ENCODE results near the gene PMVK. TPM values are rescaled to one million over a fixed set of nuclear protein-coding genes. Genes with fewer than 3 reads are reported as not detected.
"Not testable (repeated sequence)": the region's sequence is repeated elsewhere in the genome, so short reads cannot be mapped to it uniquely, and the experiment has no call there.

The PMVK gene
- total RNA-seq, 1 experiment from 2014 or later, result 24.0 TPM

DNA sequence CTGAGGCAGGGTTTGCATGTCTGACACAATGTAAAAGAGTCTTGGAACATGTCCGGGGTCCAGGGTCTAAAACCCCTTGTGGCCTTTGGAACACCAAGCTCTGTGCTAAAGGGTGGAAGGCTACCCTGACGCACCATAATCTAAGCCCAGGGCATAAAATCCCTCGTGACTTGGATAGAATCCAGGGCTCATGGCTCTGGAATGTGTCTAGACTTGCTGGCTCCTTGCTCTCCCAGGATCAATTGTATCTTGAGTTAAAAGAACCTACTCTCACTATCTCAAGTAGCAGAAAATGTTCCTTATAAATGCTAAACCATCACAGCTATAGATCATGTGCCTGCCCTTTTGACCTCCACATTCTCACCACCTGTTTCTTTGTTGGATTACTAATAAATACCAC lies 28.4 kb downstream of the PMVK start:
- POLR2A ChIA-PET; H3K4me2 ChIP-seq (ENCODE audit: low read length); CTCF ChIA-PET; H3K4me1 ChIP-seq (ENCODE audit: control insufficient read depth in 1 of 2, insufficient read depth in 2 of 2, low read length in 2 of 2); BruUV-seq (replicated peaks); H3K27ac ChIP-seq (ENCODE audit: low read depth, low read length); H4K20me1 ChIP-seq (ENCODE audit: insufficient read depth); ATAC-seq; H3K27me3 ChIP-seq (ENCODE audit: insufficient read depth, low read length); RAD21 ChIA-PET (ENCODE audit: low non-redundant PET in 1 of 2, low total read pairs in 2 of 2, uncharacterized antibody in 2 of 2, unreplicated experiment in 2 of 2); H3K9me2 ChIP-seq (ENCODE audit: insufficient read depth); H2AFZ ChIP-seq (ENCODE audit: low read depth, low read length, poor library complexity, severe bottlenecking); H3K79me2 ChIP-seq (ENCODE audit: insufficient read depth, low read length); H3K36me3 ChIP-seq (ENCODE audit: control insufficient read depth in 1 of 2, insufficient read depth in 2 of 2, low read length in 2 of 2); intact Hi-C loops (cut with micrococcal nuclease); DNase-seq (ENCODE audit: low read depth, low spot score); H3K4me3 ChIP-seq (replicated peaks in 1 of 2; ENCODE audit: low read depth in 1 of 2, low read length in 2 of 2); H3K9ac ChIP-seq (ENCODE audit: low read length): not testable (repeated sequence)
- H3K9me3 ChIP-seq (ENCODE audit: control insufficient read depth in 1 of 2, insufficient read depth in 1 of 2, low read depth in 1 of 2, low read length in 2 of 2), result peaks cover 0 to 17% of the 10 kb centered on the region in 2 experiments; a peak in 1 of 4 replicates

DNA sequence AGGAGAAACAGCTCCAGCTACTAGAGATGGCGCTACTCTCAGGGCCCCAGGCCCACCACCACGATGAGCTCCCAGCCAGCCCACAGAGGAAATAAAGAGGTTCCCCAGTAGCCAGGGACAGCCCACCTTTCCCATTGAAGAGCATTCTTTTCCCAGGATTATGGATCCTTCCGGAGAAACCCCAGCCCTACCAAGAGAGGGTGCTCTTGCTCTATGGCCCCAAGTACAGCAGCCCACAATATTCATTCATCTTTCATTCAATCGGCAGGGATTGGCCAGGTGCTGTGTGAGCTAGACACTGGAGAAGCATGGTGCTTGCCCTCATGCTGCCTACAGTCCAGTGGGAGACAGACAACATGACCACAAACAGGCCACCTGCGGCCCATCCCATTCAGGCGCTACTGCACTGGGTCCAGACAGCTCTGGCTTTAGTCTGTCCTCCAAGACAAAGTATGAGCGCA lies 29.9 kb downstream of the PMVK start:
- intact Hi-C loops (cut with micrococcal nuclease), result no loop called here
- Histone ChIP-seq H3K36me3 (ENCODE audit: control insufficient read depth in 1 of 2, insufficient read depth in 2 of 2, low read length in 2 of 2) (no peaks in the 10 kb centered on the region), H3K79me2 (ENCODE audit: insufficient read depth, low read length) (no peaks in the 10 kb centered on the region), H3K4me3 (replicated peaks in 1 of 2; ENCODE audit: low read depth in 1 of 2, low read length in 2 of 2) (no peak overlapping the region), H3K27ac (ENCODE audit: low read depth, low read length) (no peak overlapping the region), H3K9ac (ENCODE audit: low read length) (no peak overlapping the region), H3K27me3 (ENCODE audit: insufficient read depth, low read length) (no peaks in the 10 kb centered on the region), H3K9me2 (ENCODE audit: insufficient read depth) (no peaks in the 10 kb centered on the region), H4K20me1 (ENCODE audit: insufficient read depth) (no peaks in the 10 kb centered on the region), H2AFZ (ENCODE audit: low read depth, low read length, poor library complexity, severe bottlenecking) (no peak overlapping the region), H3K4me1 (ENCODE audit: control insufficient read depth in 1 of 2, insufficient read depth in 2 of 2, low read length in 2 of 2) (no peaks in the 10 kb centered on the region), H3K9me3 (ENCODE audit: control insufficient read depth in 1 of 2, insufficient read depth in 1 of 2, low read depth in 1 of 2, low read length in 2 of 2) (peaks cover 0 to 17% of the 10 kb centered on the region in 2 experiments; a peak in 1 of 4 replicates), H3K4me2 (ENCODE audit: low read length) (no peak overlapping the region)
- no TSS peak for BruUV-seq (replicated peaks)
- 0 out of 2 replicates have a peak, but pooled peaks have one; percentile 46 for ATAC-seq
- DNase-seq (ENCODE audit: low read depth, low spot score), result peak; percentile 22
- TF ChIP-seq, protein P1, sequence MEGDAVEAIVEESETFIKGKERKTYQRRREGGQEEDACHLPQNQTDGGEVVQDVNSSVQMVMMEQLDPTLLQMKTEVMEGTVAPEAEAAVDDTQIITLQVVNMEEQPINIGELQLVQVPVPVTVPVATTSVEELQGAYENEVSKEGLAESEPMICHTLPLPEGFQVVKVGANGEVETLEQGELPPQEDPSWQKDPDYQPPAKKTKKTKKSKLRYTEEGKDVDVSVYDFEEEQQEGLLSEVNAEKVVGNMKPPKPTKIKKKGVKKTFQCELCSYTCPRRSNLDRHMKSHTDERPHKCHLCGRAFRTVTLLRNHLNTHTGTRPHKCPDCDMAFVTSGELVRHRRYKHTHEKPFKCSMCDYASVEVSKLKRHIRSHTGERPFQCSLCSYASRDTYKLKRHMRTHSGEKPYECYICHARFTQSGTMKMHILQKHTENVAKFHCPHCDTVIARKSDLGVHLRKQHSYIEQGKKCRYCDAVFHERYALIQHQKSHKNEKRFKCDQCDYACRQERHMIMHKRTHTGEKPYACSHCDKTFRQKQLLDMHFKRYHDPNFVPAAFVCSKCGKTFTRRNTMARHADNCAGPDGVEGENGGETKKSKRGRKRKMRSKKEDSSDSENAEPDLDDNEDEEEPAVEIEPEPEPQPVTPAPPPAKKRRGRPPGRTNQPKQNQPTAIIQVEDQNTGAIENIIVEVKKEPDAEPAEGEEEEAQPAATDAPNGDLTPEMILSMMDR (IDR thresholded peaks at IDR 0.05 in 2 of 3, conservative IDR thresholded peaks at IDR 0.05 in 1 of 3; ENCODE audit: borderline replicate concordance in 1 of 3, insufficient read depth in 1 of 3, low read depth in 2 of 3, low read length in 2 of 3), result peak; percentile 46 to 63 (median 55); a peak in 5 of 6 replicates
- TF ChIP-seq RAD21 (IDR thresholded peaks at IDR 0.05; ENCODE audit: low read depth) (peak; percentile 76), CBX3 (IDR thresholded peaks at IDR 0.05; ENCODE audit: low read depth) (peak; percentile 27; the same call in 1 of the 2 replicates)
- TF ChIP-seq, protein P2, sequence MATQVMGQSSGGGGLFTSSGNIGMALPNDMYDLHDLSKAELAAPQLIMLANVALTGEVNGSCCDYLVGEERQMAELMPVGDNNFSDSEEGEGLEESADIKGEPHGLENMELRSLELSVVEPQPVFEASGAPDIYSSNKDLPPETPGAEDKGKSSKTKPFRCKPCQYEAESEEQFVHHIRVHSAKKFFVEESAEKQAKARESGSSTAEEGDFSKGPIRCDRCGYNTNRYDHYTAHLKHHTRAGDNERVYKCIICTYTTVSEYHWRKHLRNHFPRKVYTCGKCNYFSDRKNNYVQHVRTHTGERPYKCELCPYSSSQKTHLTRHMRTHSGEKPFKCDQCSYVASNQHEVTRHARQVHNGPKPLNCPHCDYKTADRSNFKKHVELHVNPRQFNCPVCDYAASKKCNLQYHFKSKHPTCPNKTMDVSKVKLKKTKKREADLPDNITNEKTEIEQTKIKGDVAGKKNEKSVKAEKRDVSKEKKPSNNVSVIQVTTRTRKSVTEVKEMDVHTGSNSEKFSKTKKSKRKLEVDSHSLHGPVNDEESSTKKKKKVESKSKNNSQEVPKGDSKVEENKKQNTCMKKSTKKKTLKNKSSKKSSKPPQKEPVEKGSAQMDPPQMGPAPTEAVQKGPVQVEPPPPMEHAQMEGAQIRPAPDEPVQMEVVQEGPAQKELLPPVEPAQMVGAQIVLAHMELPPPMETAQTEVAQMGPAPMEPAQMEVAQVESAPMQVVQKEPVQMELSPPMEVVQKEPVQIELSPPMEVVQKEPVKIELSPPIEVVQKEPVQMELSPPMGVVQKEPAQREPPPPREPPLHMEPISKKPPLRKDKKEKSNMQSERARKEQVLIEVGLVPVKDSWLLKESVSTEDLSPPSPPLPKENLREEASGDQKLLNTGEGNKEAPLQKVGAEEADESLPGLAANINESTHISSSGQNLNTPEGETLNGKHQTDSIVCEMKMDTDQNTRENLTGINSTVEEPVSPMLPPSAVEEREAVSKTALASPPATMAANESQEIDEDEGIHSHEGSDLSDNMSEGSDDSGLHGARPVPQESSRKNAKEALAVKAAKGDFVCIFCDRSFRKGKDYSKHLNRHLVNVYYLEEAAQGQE (IDR thresholded peaks at IDR 0.05; ENCODE audit: low read depth), result no peak
- TF ChIP-seq, protein P3, sequence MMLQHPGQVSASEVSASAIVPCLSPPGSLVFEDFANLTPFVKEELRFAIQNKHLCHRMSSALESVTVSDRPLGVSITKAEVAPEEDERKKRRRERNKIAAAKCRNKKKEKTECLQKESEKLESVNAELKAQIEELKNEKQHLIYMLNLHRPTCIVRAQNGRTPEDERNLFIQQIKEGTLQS (IDR thresholded peaks at IDR 0.05), result no peak
- ChIA-PET CTCF (interaction anchor here (0.9 kb wide), 1 partner anchor 111 kb away, joined by 4 read pairs; no protein-coding TSS in a partner anchor), POLR2A (no interaction called here), RAD21 (ENCODE audit: low non-redundant PET in 1 of 2, low total read pairs in 2 of 2, uncharacterized antibody in 2 of 2, unreplicated experiment in 2 of 2) (no interaction called here)

Measured in HCT116 (cell line).